NCI-H2081 (cell line): ENCODE data around the gene ARMC7.

Experiments used
- DNase-seq, 2 experiments: peaks; one replicate each; lab custom pipeline; 2025; lab: John Stamatoyannopoulos, UW

ARMC7 gene

GRCh38 chr17:75078284-75079022, 31.3 kb upstream of the ARMC7 start:
- DNase-seq: no peak

GRCh38 chr17:75079023-75079373, 30.8 kb upstream of the ARMC7 start:
- DNase-seq: no peak

- no peak for DNase-seq
These were observed 27.9 kb upstream of the ARMC7 start for GRCh38 chr17:75081611-75082540.

- no peak for DNase-seq
These were observed 27.1 kb upstream of the ARMC7 start for GRCh38 chr17:75082683-75083082.

GRCh38 chr17:75084039-75084660, 25.6 kb upstream of the ARMC7 start:
- DNase-seq: no peak

- DNase-seq: no peak
These were observed 23.1 kb upstream of the ARMC7 start for GRCh38 chr17:75086496-75087181.

GRCh38 chr17:75087182-75087557, 22.6 kb upstream of the ARMC7 start:
- DNase-seq: no peak

- no peak for DNase-seq
These were observed 22.0 kb upstream of the ARMC7 start, which contains the start of gene SLC16A5 for GRCh38 chr17:75087558-75088453. Gene SLC16A5, plus strand, starts transcription at chr17:75087954. Its CDS starts 5,683 bp downstream, at chr17:75093637.

- DNase-seq: no peak
These were observed 21.0 kb upstream of the ARMC7 start for GRCh38 chr17:75088465-75089417.

GRCh38 chr17:75090871-75091854, 18.6 kb upstream of the ARMC7 start:
- no peak for DNase-seq

GRCh38 chr17:75091855-75092327, 17.9 kb upstream of the ARMC7 start:
- no peak for DNase-seq

- DNase-seq: no peak
These were observed 16.1 kb upstream of the ARMC7 start for GRCh38 chr17:75093548-75094158.

- DNase-seq: no peak
These were observed 14.8 kb upstream of the ARMC7 start for GRCh38 chr17:75094871-75095399.

GRCh38 chr17:75096082-75096625, 13.6 kb upstream of the ARMC7 start:
- no peak for DNase-seq

- no peak for DNase-seq
These were observed 11.9 kb upstream of the ARMC7 start for GRCh38 chr17:75097865-75098264.

GRCh38 chr17:75098861-75099260, 10.9 kb upstream of the ARMC7 start:
- no peak for DNase-seq

GRCh38 chr17:75099881-75100595, 9.7 kb upstream of the ARMC7 start:
- no peak for DNase-seq
